Measurements from ENCODE around the gene ERBB4.
"Not testable (repeated sequence)": the region's sequence is repeated elsewhere in the genome, so short reads cannot be mapped to it uniquely, and the experiment has no call there.

ERBB4 gene

DNA sequence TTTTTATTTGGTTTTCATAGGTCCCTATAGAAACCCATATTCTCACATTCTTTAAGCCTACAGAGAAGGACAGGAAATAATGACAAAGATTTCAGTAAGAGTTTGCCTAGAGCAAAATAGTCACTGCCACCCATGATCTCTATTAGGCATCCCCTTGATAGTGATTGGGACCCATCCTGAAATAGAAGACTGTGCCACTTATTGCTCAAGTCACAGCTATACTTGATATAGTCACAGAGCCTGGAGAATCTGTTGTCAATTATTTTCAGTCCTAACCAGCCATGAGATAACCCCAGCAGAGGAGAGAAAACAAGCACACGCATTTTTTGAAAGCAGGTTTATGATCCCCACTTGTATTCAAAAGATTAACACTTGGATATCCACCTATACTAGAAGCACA lies 8.2 kb downstream of the ERBB4 start:
- DNase-seq (ENCODE audit: extremely low spot score, insufficient read length, low read depth) (no peak), FAIRE-seq (no peak)

GRCh38 chr2:212528106-212528856 lies 10.3 kb downstream of the ERBB4 start:
- FAIRE-seq (no peak), DNase-seq (ENCODE audit: extremely low spot score, insufficient read length, low read depth) (no peak)

DNA sequence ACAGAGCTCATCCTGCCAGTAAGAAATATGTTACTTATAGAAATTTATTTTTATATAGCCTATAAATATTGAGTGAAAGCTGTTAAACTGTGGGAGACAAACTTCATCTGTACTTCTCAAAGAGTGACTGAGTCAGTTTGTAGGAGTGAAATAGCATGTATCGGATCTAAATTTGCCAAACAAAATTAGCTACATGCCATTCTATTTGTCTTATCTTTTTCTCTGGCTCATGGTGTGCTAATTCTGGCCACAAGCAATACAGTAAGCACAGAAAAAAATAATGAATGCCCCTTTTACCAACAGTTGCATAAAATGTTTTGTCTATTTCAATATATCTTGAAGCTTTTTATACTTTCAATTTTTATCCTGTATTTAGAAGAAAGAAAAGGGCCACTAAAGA lies 12.5 kb downstream of the ERBB4 start:
- FAIRE-seq, result no peak
- no peak for DNase-seq (ENCODE audit: extremely low spot score, insufficient read length, low read depth)

DNA sequence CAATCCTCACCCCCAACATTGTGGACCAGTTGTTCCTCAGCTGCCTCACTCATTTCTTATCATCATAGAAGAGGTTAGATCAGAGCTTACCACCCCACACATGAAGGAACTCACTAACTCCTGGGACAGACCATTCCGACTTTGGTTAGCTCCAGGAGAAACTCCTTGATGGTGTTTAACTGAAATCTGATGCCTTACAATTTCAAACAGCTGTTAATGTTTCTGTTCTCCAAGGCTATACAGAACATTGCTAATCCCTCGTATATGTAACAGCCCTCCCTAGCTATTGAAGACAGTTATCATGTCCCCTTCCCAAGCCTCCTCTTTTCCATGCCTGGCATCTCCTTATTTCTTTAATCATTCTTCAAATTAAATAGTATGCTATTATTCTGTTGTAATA lies 14.8 kb downstream of the ERBB4 start:
- FAIRE-seq, result no peak
- DNase-seq (ENCODE audit: extremely low spot score, insufficient read length, low read depth), result no peak

DNA sequence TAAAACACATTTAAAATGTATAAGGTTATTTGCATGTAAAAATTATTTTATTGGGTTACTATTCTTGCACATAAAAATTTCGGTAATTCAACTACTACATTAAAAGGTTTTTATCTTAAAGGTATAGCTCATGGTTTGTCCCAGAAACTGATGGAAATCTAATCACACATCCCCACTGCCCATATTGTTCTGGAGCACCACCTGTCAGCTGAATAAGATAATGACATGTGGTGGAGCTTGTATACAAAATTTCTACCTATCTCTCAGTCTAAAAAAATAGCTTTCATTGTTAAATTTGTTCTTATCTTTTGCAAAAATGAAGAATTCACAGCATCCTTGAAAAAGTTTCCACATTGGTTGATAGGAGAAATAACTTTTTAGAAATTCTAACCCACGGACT lies 18.3 kb downstream of the ERBB4 start:
- DNase-seq (ENCODE audit: extremely low spot score, insufficient read length, low read depth) (no peak), FAIRE-seq (no peak)

DNA sequence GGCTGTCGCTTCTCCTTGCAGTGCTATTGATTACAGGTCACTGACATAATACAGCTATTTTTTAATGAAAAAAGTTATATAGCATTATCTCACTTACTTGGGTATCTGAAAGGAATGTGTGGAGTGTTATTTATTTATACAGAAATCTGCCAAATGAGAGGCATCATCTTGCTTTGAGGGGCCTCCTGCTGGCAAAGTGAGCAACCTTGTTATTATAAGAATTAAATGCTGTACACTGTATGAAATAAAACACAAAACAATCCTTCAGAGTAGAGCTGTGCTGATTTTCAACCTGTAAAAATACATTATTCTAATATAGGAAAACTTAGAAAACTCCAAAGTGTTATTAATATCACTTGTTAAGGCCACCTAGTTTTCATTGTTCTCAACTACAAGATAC lies 20.9 kb downstream of the ERBB4 start:
- no peak for DNase-seq (ENCODE audit: extremely low spot score, insufficient read length, low read depth)
- FAIRE-seq, result no peak

- no peak for FAIRE-seq
- no peak for DNase-seq (ENCODE audit: extremely low spot score, insufficient read length, low read depth)
Observed at GRCh38 chr2:212505586-212505985, 33.0 kb downstream of the ERBB4 start.

GRCh38 chr2:212495046-212495445 lies 43.6 kb downstream of the ERBB4 start:
- no peak for FAIRE-seq

DNA sequence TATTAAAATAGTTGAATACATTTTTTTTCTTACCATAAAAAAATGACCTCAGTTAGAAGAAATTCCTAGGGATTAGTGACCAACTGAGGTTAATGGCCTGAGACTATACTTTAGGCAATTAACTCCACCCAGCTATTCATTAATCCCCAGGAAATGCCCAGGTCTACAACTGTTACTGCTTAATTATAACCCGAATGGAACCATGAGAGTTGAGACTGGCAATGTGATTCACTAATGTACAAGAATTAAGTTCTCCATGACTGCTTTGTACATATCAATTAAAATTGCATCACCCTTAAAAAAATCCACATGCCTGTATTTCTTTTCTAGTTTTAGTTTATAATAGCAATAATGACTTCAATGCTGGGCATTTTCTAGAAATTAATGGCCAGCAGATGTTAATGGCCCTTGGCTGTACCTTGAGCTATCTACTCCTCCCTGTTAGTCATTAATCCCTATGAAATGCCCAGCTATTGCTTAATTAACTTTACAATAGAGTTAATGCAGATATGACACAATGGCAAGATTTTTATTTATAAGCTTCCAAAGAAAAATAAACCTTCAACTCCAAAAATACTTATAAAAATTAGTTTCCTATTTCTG lies 44.1 kb downstream of the ERBB4 start:
- DNase-seq (ENCODE audit: extremely low spot score, insufficient read length, low read depth), result no peak

More at GRCh38 chr2:212495046-212495445, 43.6 kb downstream of the ERBB4 start:
- DNase-seq (ENCODE audit: extremely low spot score, insufficient read length, low read depth), result no peak

GRCh38 chr2:212489719-212490346 lies 48.8 kb downstream of the ERBB4 start:
- DNase-seq (ENCODE audit: extremely low spot score, insufficient read length, low read depth), result no peak
- FAIRE-seq, result no peak

More for the DNA sequence above, 44.1 kb downstream of the ERBB4 start:
- FAIRE-seq, result no peak

DNA sequence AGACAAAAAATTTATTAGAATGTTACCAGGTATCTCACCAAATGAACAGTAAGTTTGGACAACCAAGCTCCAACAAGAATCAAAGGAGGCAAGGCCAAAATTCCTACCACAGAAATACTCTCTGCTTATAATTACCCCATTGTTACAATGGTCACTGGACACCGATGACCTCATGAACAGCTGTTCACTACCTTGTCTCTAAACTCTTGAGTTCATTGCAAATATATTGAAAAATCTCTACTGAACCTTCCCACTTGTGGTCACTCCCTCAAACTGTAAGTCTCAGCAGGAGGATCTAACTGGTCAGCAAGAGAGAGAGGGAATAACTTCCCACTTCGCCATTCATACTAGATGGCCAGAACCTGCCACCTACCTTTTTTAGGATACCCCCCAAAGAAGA lies 50.0 kb downstream of the ERBB4 start:
- no peak for DNase-seq (ENCODE audit: extremely low spot score, insufficient read length, low read depth)
- FAIRE-seq, result no peak

- DNase-seq (ENCODE audit: extremely low spot score, insufficient read length, low read depth), result no peak
- no peak for FAIRE-seq
Observed at GRCh38 chr2:212484563-212485080, 54.0 kb downstream of the ERBB4 start.

- DNase-seq (ENCODE audit: extremely low spot score, insufficient read length, low read depth), result no peak
- FAIRE-seq, result no peak
Observed at GRCh38 chr2:212480447-212480846, 58.2 kb downstream of the ERBB4 start.

GRCh38 chr2:212477571-212477970 lies 61.0 kb downstream of the ERBB4 start:
- FAIRE-seq (no peak), DNase-seq (ENCODE audit: extremely low spot score, insufficient read length, low read depth) (no peak)

GRCh38 chr2:212473211-212473610 lies 65.4 kb downstream of the ERBB4 start:
- FAIRE-seq, result no peak
- no peak for DNase-seq (ENCODE audit: extremely low spot score, insufficient read length, low read depth)

DNA sequence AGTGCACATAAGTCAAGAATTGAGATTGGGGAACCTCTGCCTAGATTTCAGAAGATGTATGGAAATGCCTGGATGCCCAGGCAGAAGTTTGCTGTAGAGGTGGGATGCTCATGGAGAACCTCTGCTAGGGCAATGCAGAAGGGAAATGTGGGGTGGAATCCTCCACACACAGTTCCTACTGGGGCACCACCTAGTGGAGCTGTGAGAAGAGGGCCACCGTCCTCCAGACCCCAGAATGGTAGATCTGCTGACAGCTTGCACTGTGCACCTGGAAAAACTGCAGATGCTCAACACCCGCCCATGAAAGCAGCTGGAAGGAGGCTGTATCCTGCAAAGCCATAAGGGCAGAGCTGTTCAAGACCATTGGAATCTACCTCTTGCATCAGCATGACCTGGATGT lies 71.1 kb downstream of the ERBB4 start:
- FAIRE-seq; DNase-seq (ENCODE audit: extremely low spot score, insufficient read length, low read depth): not testable (repeated sequence)

DNA sequence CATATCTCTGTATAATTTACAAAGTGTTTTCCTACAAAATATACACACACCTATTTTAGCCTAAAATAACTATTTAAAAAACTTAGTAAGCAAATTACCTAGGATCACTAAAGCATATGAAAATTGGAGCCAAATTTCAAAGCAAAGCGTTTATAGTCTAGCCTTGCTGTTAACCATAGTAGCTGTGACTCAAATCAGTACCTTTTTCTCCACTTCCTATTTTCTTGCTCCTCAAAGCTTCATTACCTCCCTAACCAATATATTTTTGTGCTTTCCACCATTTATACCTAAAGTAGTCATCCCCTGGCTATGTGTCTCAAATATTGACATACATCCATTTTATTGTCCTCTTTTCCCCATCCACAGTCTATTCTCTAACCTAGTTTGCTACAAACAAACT lies 73.1 kb downstream of the ERBB4 start:
- FAIRE-seq, result no peak
- no peak for DNase-seq (ENCODE audit: extremely low spot score, insufficient read length, low read depth)

DNA sequence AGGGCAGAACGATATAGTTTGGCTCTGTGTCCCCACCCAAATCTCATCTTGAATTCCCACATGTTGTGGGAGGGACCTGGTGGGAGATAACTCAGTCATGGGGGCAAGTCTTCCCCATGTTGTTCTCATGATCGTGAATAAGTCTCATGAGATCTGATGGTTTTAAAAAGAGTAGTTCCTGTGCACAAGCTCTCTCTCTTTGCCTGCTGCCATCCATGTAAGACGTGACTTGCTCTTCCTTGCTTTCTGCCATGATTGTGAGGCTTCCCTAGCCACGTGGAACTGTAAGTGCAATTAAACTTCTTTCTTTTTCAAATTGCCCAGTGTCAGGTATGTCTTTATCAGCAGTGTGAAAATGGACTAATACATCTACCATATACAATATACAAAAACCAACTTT lies 76.9 kb downstream of the ERBB4 start:
- FAIRE-seq, result not testable (repeated sequence)

GRCh38 chr2:212454149-212454548 lies 84.5 kb downstream of the ERBB4 start:
- no peak for FAIRE-seq
- DNase-seq (ENCODE audit: extremely low spot score, insufficient read length, low read depth), result no peak

More for the DNA sequence above, 76.9 kb downstream of the ERBB4 start:
- DNase-seq (ENCODE audit: extremely low spot score, insufficient read length, low read depth), result not testable (repeated sequence)

DNA sequence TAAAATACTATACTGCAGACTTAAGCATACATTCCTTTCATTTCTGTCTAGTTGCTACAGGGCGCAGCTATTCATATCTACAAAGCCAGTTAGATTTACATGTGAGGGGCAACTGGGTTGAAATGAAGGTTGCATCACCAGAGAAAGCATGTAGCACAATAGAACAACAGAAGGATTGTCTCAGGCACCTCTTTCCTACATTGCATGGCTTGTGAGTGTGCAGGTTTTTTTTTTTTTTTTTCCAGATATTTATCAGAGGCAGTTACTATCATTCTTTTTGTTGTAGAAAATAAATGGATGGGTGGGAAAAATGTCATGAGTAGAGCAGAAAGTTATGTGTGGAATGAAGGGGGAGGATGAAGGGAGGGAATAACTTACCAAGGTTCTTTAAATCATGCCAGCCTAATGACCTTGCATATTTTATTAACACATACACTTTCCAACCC lies 86.8 kb downstream of the ERBB4 start:
- FAIRE-seq (no peak), DNase-seq (ENCODE audit: extremely low spot score, insufficient read length, low read depth) (no peak)

- no peak for DNase-seq (ENCODE audit: extremely low spot score, insufficient read length, low read depth)
- FAIRE-seq, result no peak
Observed at GRCh38 chr2:212448698-212449097, 89.9 kb downstream of the ERBB4 start.
